ENCODE data around the gene FZD8.

FZD8 gene

GRCh38 chr10:35613597-35614226 lies 28.4 kb downstream of the FZD8 start:
- peak; percentile 40; the same call in 1 of the 2 replicates for TF ChIP-seq RAD21 (IDR thresholded peaks at IDR 0.05; ENCODE audit: low read depth)
- no peak for TF ChIP-seq CREB1 (IDR thresholded peaks at IDR 0.05; ENCODE audit: low read depth)

DNA sequence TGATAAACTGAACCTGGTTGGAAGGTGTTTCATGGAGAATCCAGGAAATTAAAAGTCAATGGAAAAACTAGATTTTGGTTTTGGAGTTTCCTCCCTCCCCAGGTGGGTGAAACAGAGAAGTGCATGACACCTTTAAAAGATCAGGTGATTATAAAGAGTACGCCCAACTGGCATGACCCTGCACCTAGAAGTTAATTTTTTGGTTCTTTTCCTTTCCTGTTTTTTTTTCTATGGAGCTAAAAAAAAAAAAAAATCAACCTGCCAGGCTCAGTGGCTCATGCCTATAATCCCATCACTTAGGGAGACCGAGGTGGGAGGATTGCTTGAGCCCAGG lies 29.0 kb downstream of the FZD8 start:
- TF ChIP-seq CREB1 (IDR thresholded peaks at IDR 0.05; ENCODE audit: low read depth): no peak
- TF ChIP-seq CEBPB (IDR thresholded peaks at IDR 0.05): no peak
- no peak for TF ChIP-seq EGR1 (IDR thresholded peaks at IDR 0.05)
- TF ChIP-seq FOXM1 (IDR thresholded peaks at IDR 0.05; ENCODE audit: borderline replicate concordance, low read depth): no peak
- TF ChIP-seq TEAD4 (IDR thresholded peaks at IDR 0.05): no peak
- TF ChIP-seq TCF12 (IDR thresholded peaks at IDR 0.05; ENCODE audit: low read depth): no peak
- no peak for TF ChIP-seq YY1 (IDR thresholded peaks at IDR 0.05; ENCODE audit: low read depth)

DNA sequence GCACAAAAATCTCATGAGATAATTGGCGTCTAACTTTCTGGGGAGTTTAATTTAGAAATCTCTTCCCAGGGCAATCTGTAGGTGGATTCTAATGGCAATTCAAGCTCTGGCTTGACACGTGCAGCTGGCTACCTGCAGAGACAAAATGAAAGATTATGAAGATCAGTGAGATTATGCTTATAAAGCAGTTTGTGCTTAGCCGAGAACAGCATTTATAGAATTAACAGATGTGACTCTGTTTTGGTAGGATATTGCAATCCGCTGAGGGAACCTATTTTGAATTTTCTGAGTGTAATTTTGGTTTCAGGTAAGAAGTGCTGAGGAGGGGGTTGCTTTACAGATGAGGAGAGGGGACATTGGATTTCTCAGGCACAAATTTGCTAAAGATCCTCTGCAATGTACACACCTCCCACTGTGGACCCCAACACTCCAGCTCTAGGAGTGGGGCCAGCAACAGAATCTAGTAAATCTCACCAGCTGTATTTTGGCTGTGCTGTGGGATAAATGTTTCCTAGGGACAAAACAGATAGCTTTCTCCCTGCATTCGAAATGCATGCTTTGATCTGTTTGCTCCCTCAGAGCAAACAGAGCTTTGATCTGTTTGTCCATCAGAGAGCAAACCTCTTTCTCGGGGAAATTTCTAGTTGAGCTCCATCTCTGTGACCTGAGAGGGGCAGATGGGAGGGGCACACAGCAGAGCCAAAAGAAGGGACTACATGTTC lies 29.6 kb downstream of the FZD8 start:
- TF ChIP-seq CREB1 (IDR thresholded peaks at IDR 0.05; ENCODE audit: low read depth): no peak
- TF ChIP-seq, protein P1, sequence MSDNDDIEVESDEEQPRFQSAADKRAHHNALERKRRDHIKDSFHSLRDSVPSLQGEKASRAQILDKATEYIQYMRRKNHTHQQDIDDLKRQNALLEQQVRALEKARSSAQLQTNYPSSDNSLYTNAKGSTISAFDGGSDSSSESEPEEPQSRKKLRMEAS (IDR thresholded peaks at IDR 0.05): no peak
- TF ChIP-seq, protein P2, sequence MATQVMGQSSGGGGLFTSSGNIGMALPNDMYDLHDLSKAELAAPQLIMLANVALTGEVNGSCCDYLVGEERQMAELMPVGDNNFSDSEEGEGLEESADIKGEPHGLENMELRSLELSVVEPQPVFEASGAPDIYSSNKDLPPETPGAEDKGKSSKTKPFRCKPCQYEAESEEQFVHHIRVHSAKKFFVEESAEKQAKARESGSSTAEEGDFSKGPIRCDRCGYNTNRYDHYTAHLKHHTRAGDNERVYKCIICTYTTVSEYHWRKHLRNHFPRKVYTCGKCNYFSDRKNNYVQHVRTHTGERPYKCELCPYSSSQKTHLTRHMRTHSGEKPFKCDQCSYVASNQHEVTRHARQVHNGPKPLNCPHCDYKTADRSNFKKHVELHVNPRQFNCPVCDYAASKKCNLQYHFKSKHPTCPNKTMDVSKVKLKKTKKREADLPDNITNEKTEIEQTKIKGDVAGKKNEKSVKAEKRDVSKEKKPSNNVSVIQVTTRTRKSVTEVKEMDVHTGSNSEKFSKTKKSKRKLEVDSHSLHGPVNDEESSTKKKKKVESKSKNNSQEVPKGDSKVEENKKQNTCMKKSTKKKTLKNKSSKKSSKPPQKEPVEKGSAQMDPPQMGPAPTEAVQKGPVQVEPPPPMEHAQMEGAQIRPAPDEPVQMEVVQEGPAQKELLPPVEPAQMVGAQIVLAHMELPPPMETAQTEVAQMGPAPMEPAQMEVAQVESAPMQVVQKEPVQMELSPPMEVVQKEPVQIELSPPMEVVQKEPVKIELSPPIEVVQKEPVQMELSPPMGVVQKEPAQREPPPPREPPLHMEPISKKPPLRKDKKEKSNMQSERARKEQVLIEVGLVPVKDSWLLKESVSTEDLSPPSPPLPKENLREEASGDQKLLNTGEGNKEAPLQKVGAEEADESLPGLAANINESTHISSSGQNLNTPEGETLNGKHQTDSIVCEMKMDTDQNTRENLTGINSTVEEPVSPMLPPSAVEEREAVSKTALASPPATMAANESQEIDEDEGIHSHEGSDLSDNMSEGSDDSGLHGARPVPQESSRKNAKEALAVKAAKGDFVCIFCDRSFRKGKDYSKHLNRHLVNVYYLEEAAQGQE (IDR thresholded peaks at IDR 0.05; ENCODE audit: low read depth): no peak
- no peak for TF ChIP-seq EGR1 (IDR thresholded peaks at IDR 0.05)
- no peak for TF ChIP-seq CEBPB (IDR thresholded peaks at IDR 0.05)
- no peak for TF ChIP-seq YY1 (IDR thresholded peaks at IDR 0.05; ENCODE audit: low read depth)
- TF ChIP-seq, protein P3, sequence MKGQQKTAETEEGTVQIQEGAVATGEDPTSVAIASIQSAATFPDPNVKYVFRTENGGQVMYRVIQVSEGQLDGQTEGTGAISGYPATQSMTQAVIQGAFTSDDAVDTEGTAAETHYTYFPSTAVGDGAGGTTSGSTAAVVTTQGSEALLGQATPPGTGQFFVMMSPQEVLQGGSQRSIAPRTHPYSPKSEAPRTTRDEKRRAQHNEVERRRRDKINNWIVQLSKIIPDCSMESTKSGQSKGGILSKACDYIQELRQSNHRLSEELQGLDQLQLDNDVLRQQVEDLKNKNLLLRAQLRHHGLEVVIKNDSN (IDR thresholded peaks at IDR 0.05): no peak
- no peak for TF ChIP-seq TCF12 (IDR thresholded peaks at IDR 0.05; ENCODE audit: low read depth)
- TF ChIP-seq FOXM1 (IDR thresholded peaks at IDR 0.05; ENCODE audit: borderline replicate concordance, low read depth): no peak
- no peak for TF ChIP-seq TAF1 (IDR thresholded peaks at IDR 0.05; ENCODE audit: low read depth)
- TF ChIP-seq TEAD4 (IDR thresholded peaks at IDR 0.05): no peak

DNA sequence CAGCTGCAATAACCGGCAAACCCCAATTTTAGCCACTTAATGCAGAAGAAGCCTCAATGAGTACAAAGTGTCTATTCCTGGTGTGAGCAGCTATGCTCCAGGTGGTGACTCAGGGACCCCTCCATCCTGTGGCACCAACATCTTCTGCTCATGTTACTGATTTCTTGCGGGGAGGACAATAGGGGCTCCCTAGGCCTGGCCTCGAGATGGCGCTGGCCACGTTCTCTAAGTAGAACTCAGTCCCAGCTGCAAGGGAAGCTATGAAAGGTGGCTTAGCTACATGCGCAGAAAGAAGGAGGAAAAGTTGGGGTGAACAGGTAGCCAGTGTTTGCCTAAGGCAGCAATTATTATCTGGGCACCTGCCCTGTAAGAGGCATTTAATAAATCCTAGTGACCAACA lies 30.3 kb downstream of the FZD8 start:
- TF ChIP-seq RAD21 (IDR thresholded peaks at IDR 0.05; ENCODE audit: low read depth): peak; percentile 28
- TF ChIP-seq, protein P2 (IDR thresholded peaks at IDR 0.05; ENCODE audit: low read depth): no peak
- no peak for TF ChIP-seq CREB1 (IDR thresholded peaks at IDR 0.05; ENCODE audit: low read depth)
- no peak for TF ChIP-seq FOXM1 (IDR thresholded peaks at IDR 0.05; ENCODE audit: borderline replicate concordance, low read depth)
- TF ChIP-seq EP300 (IDR thresholded peaks at IDR 0.05; ENCODE audit: borderline replicate concordance): no peak

- TF ChIP-seq NFIC (IDR thresholded peaks at IDR 0.05) (no peak), TCF12 (IDR thresholded peaks at IDR 0.05; ENCODE audit: low read depth) (no peak), TAF1 (IDR thresholded peaks at IDR 0.05; ENCODE audit: low read depth) (no peak), RAD21 (IDR thresholded peaks at IDR 0.05; ENCODE audit: low read depth) (no peak), EP300 (IDR thresholded peaks at IDR 0.05; ENCODE audit: borderline replicate concordance) (no peak), CEBPB (IDR thresholded peaks at IDR 0.05) (no peak), EGR1 (IDR thresholded peaks at IDR 0.05) (no peak), YY1 (IDR thresholded peaks at IDR 0.05; ENCODE audit: low read depth) (no peak), FOXM1 (IDR thresholded peaks at IDR 0.05; ENCODE audit: borderline replicate concordance, low read depth) (no peak), CREB1 (IDR thresholded peaks at IDR 0.05; ENCODE audit: low read depth) (no peak), TEAD4 (IDR thresholded peaks at IDR 0.05) (no peak), ZBTB7A (IDR thresholded peaks at IDR 0.05; ENCODE audit: low read depth) (no peak)
- TF ChIP-seq, protein P3 (IDR thresholded peaks at IDR 0.05): no peak
- TF ChIP-seq, protein P1 (IDR thresholded peaks at IDR 0.05): no peak
- TF ChIP-seq, protein P2 (IDR thresholded peaks at IDR 0.05; ENCODE audit: low read depth): no peak
Measured at GRCh38 chr10:35608328-35608672, 33.8 kb downstream of the FZD8 start.

Data from Ishikawa (cell line).